Spleen (tissue), 11 donors: ENCODE results near the gene BBS9. TPM values are rescaled to one million over a fixed set of nuclear protein-coding genes. Genes with fewer than 3 reads are reported as not detected.
A peak's percentile ranks its signal among the peaks of the same experiment; 100 is the strongest.

Experiments
- DNase-seq: peaks from one replicate; pipeline ENCODE4 v3.0.0-alpha.2; 2020
- H3K27ac ChIP-seq, 8 donors: fragments of 200-600 bp; sonication (generic) in 7 of 8; 1 replicate in 4 of 8; 2 replicates in 4 of 8; pipeline versions ENCODE4 v1.5.0 to v1.8.0; 2016 to 2021; ENCODE audit warnings: inconsistent platforms in 4 of 8, mild to moderate bottlenecking in 4 of 8, moderate library complexity in 1 of 8
- H3K27me3 ChIP-seq, 7 donors: fragments of 200-600 bp; sonication (generic) in 6 of 7; replicated peaks in 1 of 7; 1 replicate in 4 of 7; 2 replicates in 3 of 7; pipeline versions ENCODE4 v1.5.0 to v1.8.0; 2016 to 2021; ENCODE audit warnings: inconsistent platforms in 3 of 7, mild to moderate bottlenecking in 1 of 7
- H3K36me3 ChIP-seq, 6 donors: fragments of 200-600 bp; sonication (generic) in 5 of 6; 1 replicate in 4 of 6; 2 replicates in 2 of 6; pipeline versions ENCODE4 v1.5.0 to v1.8.0; 2016 to 2021; ENCODE audit warnings: inconsistent platforms in 2 of 6
- H3K4me1 ChIP-seq, 6 donors: fragments of 200-600 bp; sonication (generic) in 5 of 6; 1 replicate in 3 of 6; 2 replicates in 3 of 6; pipeline versions ENCODE4 v1.5.0 to v1.8.0; 2016 to 2021; ENCODE audit warnings: inconsistent platforms in 3 of 6
- H3K4me3 ChIP-seq, 8 donors: fragments of 200-600 bp; sonication (generic) in 7 of 8; 1 replicate in 4 of 8; 2 replicates in 4 of 8; pipeline versions ENCODE4 v1.5.0 to v1.8.0; 2016 to 2021; ENCODE audit warnings: inconsistent platforms in 4 of 8, mild to moderate bottlenecking in 4 of 8, moderate library complexity in 2 of 8
- H3K9me3 ChIP-seq, 8 donors: fragments of 200-600 bp; sonication (generic) in 7 of 8; 1 replicate in 4 of 8; 2 replicates in 4 of 8; pipeline versions ENCODE4 v1.5.0 to v1.8.0; 2016 to 2021; ENCODE audit warnings: inconsistent platforms in 4 of 8
- CTCF ChIP-seq, 11 experiments: fragments of 200-600 bp in 7 of 11; fragments of 450-650 bp in 4 of 11; sonication (generic) in 4 of 11; IDR thresholded peaks in 8 of 11; conservative IDR thresholded peaks in 3 of 11; 1 replicate in 7 of 11; 2 replicates in 4 of 11; pipeline versions ENCODE4 v1.4.0 to v1.8.0; 2016 to 2021; ENCODE audit warnings: antibody characterized with exemption in 11 of 11, inconsistent platforms in 4 of 11, mild to moderate bottlenecking in 1 of 11
- POLR2A ChIP-seq, 3 donors: fragments of 450-650 bp; IDR thresholded peaks; one replicate each; pipeline ENCODE4 v1.5.1; 2017; ENCODE audit warnings: antibody characterized with exemption in 3 of 3, mild to moderate bottlenecking in 1 of 3
- POLR2AphosphoS5 ChIP-seq, 3 donors: sonication (generic); formaldehyde crosslinking; IDR thresholded peaks; one replicate each; pipeline ENCODE4 v1.5.1; 2017; ENCODE audit warnings: antibody characterized with exemption in 3 of 3
- WGBS, 5 donors: extraction: QIAGEN DNeasy Blood & Tissue Kit in 3 of 5; methylation state at CpG; one replicate each; pipeline versions ENCODE4 v1.1.5 to v1.1.7; 2013 to 2018; 5-methylcytosine and 5-hydroxymethylcytosine counted together
- intact Hi-C: fragments of 100-400 bp; cut with DNase I; formaldehyde crosslinking; loops from one replicate; pipeline ENCODE4 v1.15.0; 2023; ENCODE audit warnings: low total_unique reads
- polyA plus RNA-seq, 3 donors: library from polyadenylated mRNA; stranded (reverse); fragments of 200-250 nt; gene quantifications; one replicate each; pipeline ENCODE4 v1.2.1, GENCODE V29; 2013
- total RNA-seq, 7 donors: library from RNA; depleted of rRNA in 3 of 7; stranded (reverse); fragments of >200 nt in 3 of 7; fragmentation: NEBNext Ultra II Directional in 4 of 7; extraction: Animal tissue kit (Norgen Biotek cat#: 25700) in 4 of 7; gene quantifications; one replicate each; pipeline versions ENCODE4 v1.1.0 to v1.2.1, GENCODE V29; 2016 to 2021
- donor health status: healthy with polysubstance abuse.
- donor health status: DM: no; HTN: no; CAD: no; lungs with moderate emphysema.
- donor health status: DM: no; HTN: no; CAD: no.
- donor health status: Bipolar disorder and iron deficiency.
- donor health status: healthy.
- donor health status: DM: no; HTN: no; CAD: no.
- donor health status: DM: yes; HTN: yes; CAD: no.

Gene BBS9
- total and polyA plus RNA-seq, 10 donors = 2.3 to 44.1 (median 25.3) TPM

DNA sequence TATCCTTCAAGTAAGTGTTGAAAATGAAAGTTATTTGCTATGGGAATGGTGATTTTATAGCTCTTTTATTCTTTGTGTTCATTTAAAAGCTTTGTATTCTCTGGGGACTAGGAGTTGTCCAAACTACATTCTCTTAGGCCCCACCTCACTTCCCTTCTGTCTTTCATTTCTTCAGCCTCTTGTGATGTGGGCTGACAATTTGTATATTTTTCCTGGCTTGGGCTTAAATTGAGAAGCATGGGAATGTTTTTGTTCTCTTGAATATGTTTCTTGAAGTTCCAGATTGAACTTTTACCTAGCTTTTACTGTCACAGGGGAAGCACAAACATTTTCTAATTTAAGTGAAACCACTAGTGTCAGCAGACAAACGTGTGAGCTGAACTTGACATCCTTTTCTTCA, 27.9 kb downstream of the BBS9 start:
- peaks cover 0 to 5% (median 0%) of the 10 kb centered on the region in 6 donors for H3K4me1 ChIP-seq
- no peak overlapping the region for H3K4me3 ChIP-seq
- DNase-seq = no peak
- TF ChIP-seq POLR2A (IDR thresholded peaks at IDR 0.05) (no peak), POLR2AphosphoS5 (IDR thresholded peaks at IDR 0.05) (no peak), CTCF (IDR thresholded peaks at IDR 0.05 in 8 of 11, conservative IDR thresholded peaks at IDR 0.05 in 3 of 11) (no peak)
- 17 to 54% (median 23%) methylated on average over 1 of the region's 1 CpG for WGBS, 5 donors
- peaks cover 0 to 50% (median 4%) of the 10 kb centered on the region in 6 donors for H3K36me3 ChIP-seq
- no peaks in the 10 kb centered on the region for H3K27me3 ChIP-seq
- intact Hi-C loops = no loop called here
- peaks cover 0 to 6% (median 0%) of the 10 kb centered on the region in 8 donors for H3K9me3 ChIP-seq
- H3K27ac ChIP-seq = peak overlapping the region in 1 of 8 donors; percentile 3

- Histone ChIP-seq H3K27ac (peak overlapping the region in 1 of 8 donors; percentile 3), H3K36me3 (peaks cover 0 to 47% (median 4%) of the 10 kb centered on the region in 6 donors)
- intact Hi-C loops = no loop called here
These were observed 28.4 kb downstream of the BBS9 start for GRCh38 chr7:33157781-33158180.

DNA sequence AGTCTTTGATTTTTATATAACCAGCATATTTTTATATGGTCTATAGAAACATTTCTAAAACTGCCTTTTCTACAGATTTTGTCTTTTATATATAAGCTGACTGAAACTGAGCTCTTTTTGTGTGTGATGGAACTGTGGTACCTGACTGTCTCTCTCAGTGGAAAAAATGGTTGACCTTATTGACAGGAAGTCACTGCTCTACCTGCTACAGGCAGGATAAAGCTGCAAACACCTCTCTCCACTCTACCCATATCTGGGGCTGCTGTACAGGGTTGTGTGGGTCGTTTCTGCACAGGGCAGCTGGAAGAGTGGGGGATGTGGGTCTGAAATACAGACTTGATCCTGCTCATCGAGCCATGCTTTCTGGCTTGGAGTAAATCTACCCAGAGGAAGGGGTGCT, 48.5 kb downstream of the BBS9 start:
- intact Hi-C loops = no loop called here
- no peak overlapping the region for H3K4me3 ChIP-seq
- 67 to 81% (median 73%) methylated on average over 2 of the region's 2 CpGs for WGBS, 5 donors
- no peaks in the 10 kb centered on the region for H3K27me3 ChIP-seq
- TF ChIP-seq POLR2A (IDR thresholded peaks at IDR 0.05) (no peak), POLR2AphosphoS5 (IDR thresholded peaks at IDR 0.05) (no peak), CTCF (IDR thresholded peaks at IDR 0.05 in 8 of 11, conservative IDR thresholded peaks at IDR 0.05 in 3 of 11) (no peak)
- no peaks in the 10 kb centered on the region for H3K4me1 ChIP-seq
- no peak for DNase-seq
- H3K36me3 ChIP-seq = peaks cover 0 to 43% (median 6%) of the 10 kb centered on the region in 6 donors
- peaks cover 0 to 37% (median 17%) of the 10 kb centered on the region in 8 donors for H3K9me3 ChIP-seq
- H3K27ac ChIP-seq = no peak overlapping the region

More at GRCh38 chr7:33157781-33158180, 28.4 kb downstream of the BBS9 start:
- Histone ChIP-seq H3K9me3 (peaks cover 0 to 6% (median 0%) of the 10 kb centered on the region in 8 donors), H3K4me1 (peaks cover 0 to 5% (median 0%) of the 10 kb centered on the region in 6 donors), H3K27me3 (no peaks in the 10 kb centered on the region), H3K4me3 (no peak overlapping the region)
- no peak for DNase-seq
- TF ChIP-seq POLR2AphosphoS5 (IDR thresholded peaks at IDR 0.05) = no peak
- TF ChIP-seq POLR2A (IDR thresholded peaks at IDR 0.05) = no peak
- TF ChIP-seq CTCF (IDR thresholded peaks at IDR 0.05 in 8 of 11, conservative IDR thresholded peaks at IDR 0.05 in 3 of 11) = no peak
- 44 to 66% (median 49%) methylated on average over 2 of the region's 2 CpGs for WGBS, 5 donors

GRCh38 chr7:33179519-33179918, 50.2 kb downstream of the BBS9 start:
- H3K4me3 ChIP-seq = no peak overlapping the region
- DNase-seq = no peak
- H3K27me3 ChIP-seq = no peaks in the 10 kb centered on the region
- H3K9me3 ChIP-seq = peaks cover 0 to 20% (median under 1%) of the 10 kb centered on the region in 8 donors
- intact Hi-C loops = no loop called here
- WGBS, 5 donors = 88 to 100% (median 93%) methylated on average over 2 of the region's 2 CpGs
- TF ChIP-seq CTCF (IDR thresholded peaks at IDR 0.05 in 8 of 11, conservative IDR thresholded peaks at IDR 0.05 in 3 of 11) (no peak), POLR2AphosphoS5 (IDR thresholded peaks at IDR 0.05) (no peak), POLR2A (IDR thresholded peaks at IDR 0.05) (no peak)
- H3K27ac ChIP-seq = no peak overlapping the region
- H3K36me3 ChIP-seq = peaks cover 0 to 43% (median 6%) of the 10 kb centered on the region in 6 donors
- H3K4me1 ChIP-seq = peaks cover 0 to 7% (median 0%) of the 10 kb centered on the region in 6 donors
